B cell (primary cell): ENCODE data around the gene HMX3. TPM values are rescaled to one million over a fixed set of nuclear protein-coding genes. Genes with fewer than 3 reads are reported as not detected.

Experiments
- ATAC-seq: fragments of 200-7000 bp; cut with Tn5 transposase; one replicate; pipeline ENCODE4 v1.10.0; 2021; ENCODE audit warnings: low read depth, mild to moderate bottlenecking, moderate number of reproducible peaks, moderate library complexity
- CTCF ChIA-PET: fragments of 350-600 bp; sonication (Branson Sonifier 250); formaldehyde crosslinking; loops from one replicate; lab custom pipeline; 2021; ENCODE audit warnings: antibody characterized with exemption, inconsistent platforms; lab: Charles Lee
- POLR2A ChIA-PET: fragments of 350-600 bp; sonication (Branson Sonifier 250); formaldehyde crosslinking; loops from one replicate; lab custom pipeline; 2021; ENCODE audit warnings: antibody characterized with exemption; lab: Charles Lee
- DNase-seq: peaks from one replicate; pipeline ENCODE4 v3.0.0; 2013
- H2AFZ ChIP-seq: 2 replicates; pipeline ENCODE4 v1.6.1; 2012; ENCODE audit warnings: mild to moderate bottlenecking, low read depth, low read length; ENCODE audit not compliant: insufficient read depth, poor library complexity, severe bottlenecking
- H3K27ac ChIP-seq, 2 donors: 1 replicate in 1 of 2; 2 replicates in 1 of 2; pipeline ENCODE4 v1.5.1; 2012 to 2013; ENCODE audit warnings: low read length in 2 of 2, mild to moderate bottlenecking in 2 of 2, moderate library complexity in 1 of 2
- H3K27me3 ChIP-seq, 4 experiments: fragments of 200-600 bp in 1 of 4; sonication (generic) in 1 of 4; replicated peaks in 1 of 4; 1 replicate in 2 of 4; 2 replicates in 2 of 4; pipeline versions ENCODE4 v1.6.1 to v1.7.0; 2013 to 2016; ENCODE audit warnings: low read length in 3 of 4, mild to moderate bottlenecking in 2 of 4, mixed read lengths in 1 of 4, moderate library complexity in 1 of 4; ENCODE audit not compliant: insufficient read depth in 4 of 4, control insufficient read depth in 3 of 4; ENCODE audit errors: control extremely low read depth in 1 of 4
- H3K36me3 ChIP-seq, 2 experiments: replicated peaks in 1 of 2; 1 replicate in 1 of 2; 2 replicates in 1 of 2; pipeline versions ENCODE4 v1.6.1 to v1.7.1; 2013; ENCODE audit warnings: low read length in 1 of 2; ENCODE audit not compliant: insufficient read depth in 2 of 2, control insufficient read depth in 1 of 2; ENCODE audit errors: control extremely low read depth in 1 of 2, extremely low read depth in 1 of 2
- H3K4me1 ChIP-seq, 2 donors: fragments of 200-600 bp in 1 of 2; sonication (generic) in 1 of 2; 1 replicate in 1 of 2; 2 replicates in 1 of 2; pipeline versions ENCODE4 v1.5.1 to v1.6.1; 2013 to 2017; ENCODE audit warnings: low read length in 2 of 2; ENCODE audit not compliant: control insufficient read depth in 2 of 2, insufficient read depth in 2 of 2
- H3K4me2 ChIP-seq: replicated peaks from 2 replicates; pipeline ENCODE3; 2012; ENCODE audit warnings: mild to moderate bottlenecking, low read depth, low read length; ENCODE audit not compliant: poor library complexity, severe bottlenecking
- H3K4me3 ChIP-seq, 5 experiments: fragments of 200-600 bp in 1 of 5; sonication (generic) in 1 of 5; 1 replicate in 3 of 5; 2 replicates in 2 of 5; pipeline versions ENCODE4 v1.5.1 to v1.7.0; 2011 to 2016; ENCODE audit warnings: low read length in 4 of 5, mild to moderate bottlenecking in 4 of 5, low read depth in 2 of 5, control low read depth in 1 of 5, moderate library complexity in 1 of 5; ENCODE audit not compliant: insufficient read depth in 1 of 5; ENCODE audit errors: control extremely low read depth in 1 of 5, extremely low read depth in 1 of 5
- H3K79me2 ChIP-seq: fragments of 200-600 bp; sonication (generic); one replicate; pipeline ENCODE4 v1.6.0; 2016; ENCODE audit warnings: low read length; ENCODE audit not compliant: control insufficient read depth, insufficient read depth
- H3K9ac ChIP-seq: fragments of 200-600 bp; sonication (generic); 2 replicates; pipeline ENCODE4 v1.6.1; 2017; ENCODE audit warnings: mild to moderate bottlenecking, low read length, moderate library complexity
- H3K9me3 ChIP-seq, 3 donors: one replicate each; pipeline versions ENCODE4 v1.6.1 to v1.7.1; 2013; ENCODE audit warnings: low read length in 2 of 3; ENCODE audit not compliant: control insufficient read depth in 2 of 3, insufficient read depth in 1 of 3; ENCODE audit errors: control extremely low read depth in 1 of 3
- H4K20me1 ChIP-seq: 2 replicates; pipeline ENCODE4 v1.6.0; 2012; ENCODE audit warnings: mild to moderate bottlenecking, low read length; ENCODE audit not compliant: insufficient read depth, control insufficient read depth, poor library complexity, severe bottlenecking
- H3K27ac Mint-ChIP-seq: one replicate; pipeline ENCODE4 v1.8.0; 2021; ENCODE audit warnings: mixed read lengths
- H3K27me3 Mint-ChIP-seq: one replicate; pipeline ENCODE4 v1.8.0; 2021; ENCODE audit warnings: mixed read lengths
- H3K4me1 Mint-ChIP-seq: one replicate; pipeline ENCODE4 v1.8.0; 2021; ENCODE audit warnings: mixed read lengths
- H3K4me3 Mint-ChIP-seq: one replicate; pipeline ENCODE4 v1.8.0; 2021; ENCODE audit warnings: mixed read lengths
- H3K9me3 Mint-ChIP-seq: one replicate; pipeline ENCODE4 v1.8.0; 2022; ENCODE audit warnings: mixed read lengths; ENCODE audit not compliant: insufficient read depth
- CTCF ChIP-seq: fragments of 200-600 bp; IDR thresholded peaks from one replicate; pipeline ENCODE4 v1.8.0; 2022; ENCODE audit warnings: antibody characterized with exemption, mild to moderate bottlenecking
- EZH2 ChIP-seq: IDR thresholded peaks from 2 replicates; pipeline ENCODE4 v1.6.1; 2012; ENCODE audit warnings: borderline replicate concordance, low read depth, mild to moderate bottlenecking, moderate library complexity, low read length; ENCODE audit not compliant: insufficient read depth, poor library complexity, severe bottlenecking
- WGBS: methylation state at CpG from one replicate; pipeline ENCODE4 v1.1.5; 2013; ENCODE audit warnings: missing lambda C conversion rate; ENCODE audit not compliant: insufficient coverage; 5-methylcytosine and 5-hydroxymethylcytosine counted together
- intact Hi-C: fragments of 100-400 bp; cut with micrococcal nuclease; formaldehyde crosslinking; loops from one replicate; pipeline ENCODE4 v1.10.0; 2022
- polyA plus RNA-seq: library from polyadenylated mRNA; depleted of rRNA; stranded (reverse); fragments of >200 nt; gene quantifications from 2 replicates; pipeline ENCODE4 v1.2.3, GENCODE V29; 2012
- total RNA-seq, 2 donors: library from RNA; stranded (reverse); fragments of 120-200 nt in 1 of 2; gene quantifications; 1 replicate in 1 of 2; 2 replicates in 1 of 2; pipeline versions ENCODE4 v1.2.3 to v1.2.4, GENCODE V29; 2013 to 2022

Gene HMX3
- total and polyA plus RNA-seq, 2 donors (not counting 1 experiment from before 2014, with no cell fraction given) = not detected

- H4K20me1 ChIP-seq = peaks cover 42% of the 10 kb centered on the region
- peaks cover 5 to 31% of the 10 kb centered on the region in 2 experiments for H3K36me3 ChIP-seq
- intact Hi-C loops = loop anchor here (1.0 to 10.0 kb wide), 6 partner anchors 146 to 1763 kb away; partner anchors contain the start of genes ATE1, IKZF5, LHPP and PSTK
- WGBS = under 1% methylated on average over 50 of the region's 50 CpGs
- peaks cover 0 to 40% (median 30%) of the 10 kb centered on the region in 4 experiments for H3K27me3 ChIP-seq
- peak within 1 kb of the TSS; percentile 71 to 99 (median 99) for H3K4me3 ChIP-seq
- peak within 1 kb of the TSS; percentile 83 for H3K4me2 ChIP-seq
- H3K9me3 Mint-ChIP-seq = no peaks in the 10 kb centered on the region
- ChIA-PET POLR2A (interaction anchor here (0.8 to 1.3 kb wide), 3 partner anchors 146 to 200 kb away, joined by 3 to 5 read pairs (median 4); partner anchors contain the start of genes C10orf88 and PSTK), CTCF (interaction anchor here (0.8 to 2.7 kb wide), 5 partner anchors 13 to 174 kb away, joined by 3 to 27 read pairs (median 4); partner anchors contain the start of gene PSTK)
- peaks cover 62% of the 10 kb centered on the region for H3K4me1 Mint-ChIP-seq
- H3K27ac Mint-ChIP-seq = peak within 1 kb of the TSS; percentile 98
- peaks cover 0 to 24% (median 3%) of the 10 kb centered on the region in 3 donors for H3K9me3 ChIP-seq
- peak within 1 kb of the TSS; percentile 97 for H2AFZ ChIP-seq
- H3K4me1 ChIP-seq = peaks cover 43 to 44% of the 10 kb centered on the region in 2 donors
- H3K4me3 Mint-ChIP-seq = peak within 1 kb of the TSS; percentile 97
- DNase-seq (peak; percentile 99), ATAC-seq (peak; percentile 89)
- H3K27ac ChIP-seq = peak within 1 kb of the TSS; percentile 84 to 87
- H3K9ac ChIP-seq = peak within 1 kb of the TSS; percentile 97
- peaks cover 19% of the 10 kb centered on the region for H3K27me3 Mint-ChIP-seq
- H3K79me2 ChIP-seq = peaks cover 37% of the 10 kb centered on the region
- no peak for TF ChIP-seq EZH2
- TF ChIP-seq CTCF = no peak
These were observed 18.4 kb downstream of the HMX3 start, which contains the start of gene BUB3 for GRCh38 chr10:123154092-123154710. Gene BUB3, plus strand, starts transcription at chr10:123154402. Its CDS starts 516 bp downstream, at chr10:123154918.
